ENCODE measurements around the gene KRTAP10-8. TPM values are rescaled to one million over a fixed set of nuclear protein-coding genes. Genes with fewer than 3 reads are reported as not detected.
A peak's percentile ranks its signal among the peaks of the same experiment; 100 is the strongest.

KRTAP10-8 gene
- total RNA-seq: 1 to 10 TPM in 1 of 4 donors, not detected in 3; 4.6 TPM

GRCh38 chr21:44612029-44612486, at the start of gene KRTAP10-8:
KRTAP10-8 (plus strand) TSS chr21:44612079; CDS start chr21:44612101, 22 bp downstream.
- 88 to 93% methylated on average over 7 to 8 of the region's 8 CpGs for WGBS, 2 donors
- no peak for TF ChIP-seq POLR2A (IDR thresholded peaks at IDR 0.05)
- no peak for TF ChIP-seq CTCF (IDR thresholded peaks at IDR 0.05)
- intact Hi-C loops (cut with DNase I; ENCODE audit: low total_unique reads): no loop called here
- DNase-seq (ENCODE audit: low spot score in 2 of 2): no peak
- no peak within 1 kb of the TSS for H3K4me3 ChIP-seq (ENCODE audit: low read depth, poor library complexity, severe bottlenecking)

- no peak for DNase-seq (ENCODE audit: low spot score in 2 of 2)
- no peak for TF ChIP-seq CTCF (IDR thresholded peaks at IDR 0.05)
- no peak for TF ChIP-seq POLR2A (IDR thresholded peaks at IDR 0.05)
- WGBS, 2 donors: 97 to 100% methylated on average over 1 of the region's 1 CpG
- intact Hi-C loops (cut with DNase I; ENCODE audit: low total_unique reads): no loop called here
- H3K4me3 ChIP-seq (ENCODE audit: low read depth, poor library complexity, severe bottlenecking): no peak overlapping the region
These were observed 47.8 kb upstream of the KRTAP10-8 start for GRCh38 chr21:44564099-44564498.

GRCh38 chr21:44564886-44565598, 46.8 kb upstream of the KRTAP10-8 start:
- intact Hi-C loops (cut with DNase I; ENCODE audit: low total_unique reads): no loop called here
- WGBS, 2 donors: 79 to 80% methylated on average over 1 of the region's 1 CpG
- DNase-seq (ENCODE audit: low spot score in 2 of 2): no peak
- no peak for TF ChIP-seq POLR2A (IDR thresholded peaks at IDR 0.05)
- TF ChIP-seq CTCF (IDR thresholded peaks at IDR 0.05): no peak
- no peak overlapping the region for H3K4me3 ChIP-seq (ENCODE audit: low read depth, poor library complexity, severe bottlenecking)

GRCh38 chr21:44566403-44566802, 45.5 kb upstream of the KRTAP10-8 start:
- TF ChIP-seq CTCF (IDR thresholded peaks at IDR 0.05) (no peak), POLR2A (IDR thresholded peaks at IDR 0.05) (no peak)
- intact Hi-C loops (cut with DNase I; ENCODE audit: low total_unique reads): no loop called here
- H3K4me3 ChIP-seq (ENCODE audit: low read depth, poor library complexity, severe bottlenecking): no peak overlapping the region
- WGBS, 2 donors: 38 to 50% methylated on average over 1 of the region's 1 CpG
- no peak for DNase-seq (ENCODE audit: low spot score in 2 of 2)

GRCh38 chr21:44567481-44568171, 44.3 kb upstream of the KRTAP10-8 start:
- TF ChIP-seq POLR2A (IDR thresholded peaks at IDR 0.05) (no peak), CTCF (IDR thresholded peaks at IDR 0.05) (no peak)
- intact Hi-C loops (cut with DNase I; ENCODE audit: low total_unique reads): no loop called here
- no peak overlapping the region for H3K4me3 ChIP-seq (ENCODE audit: low read depth, poor library complexity, severe bottlenecking)
- DNase-seq (ENCODE audit: low spot score in 2 of 2): peak in 1 of 2 donors; percentile 46
- WGBS, 2 donors: 91 to 92% methylated on average over 18 of the region's 18 CpGs

Measured in lower leg skin (tissue), 4 donors.